ENCODE results near the gene COMMD3.

Gene COMMD3

DNA sequence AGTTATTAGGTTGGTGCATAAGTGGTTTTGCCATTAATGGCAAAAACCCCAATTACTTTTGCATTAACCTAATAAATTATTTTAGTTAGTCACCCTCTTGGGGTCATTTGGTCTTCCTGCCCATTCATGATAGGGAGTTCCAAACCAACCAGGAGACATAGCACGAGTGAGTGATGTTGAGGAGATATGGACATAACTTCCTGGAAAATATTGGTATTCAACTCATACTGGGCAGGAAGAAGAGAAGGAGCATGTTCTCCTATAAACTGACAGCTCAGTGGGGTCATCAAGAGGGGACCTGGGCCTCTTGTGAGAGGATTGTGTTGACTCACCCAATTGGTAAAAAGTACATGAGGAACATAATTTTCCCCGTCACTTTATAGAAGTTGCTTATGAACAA lies 52.8 kb downstream of the COMMD3 start:
- no peak for DNase-seq

DNA sequence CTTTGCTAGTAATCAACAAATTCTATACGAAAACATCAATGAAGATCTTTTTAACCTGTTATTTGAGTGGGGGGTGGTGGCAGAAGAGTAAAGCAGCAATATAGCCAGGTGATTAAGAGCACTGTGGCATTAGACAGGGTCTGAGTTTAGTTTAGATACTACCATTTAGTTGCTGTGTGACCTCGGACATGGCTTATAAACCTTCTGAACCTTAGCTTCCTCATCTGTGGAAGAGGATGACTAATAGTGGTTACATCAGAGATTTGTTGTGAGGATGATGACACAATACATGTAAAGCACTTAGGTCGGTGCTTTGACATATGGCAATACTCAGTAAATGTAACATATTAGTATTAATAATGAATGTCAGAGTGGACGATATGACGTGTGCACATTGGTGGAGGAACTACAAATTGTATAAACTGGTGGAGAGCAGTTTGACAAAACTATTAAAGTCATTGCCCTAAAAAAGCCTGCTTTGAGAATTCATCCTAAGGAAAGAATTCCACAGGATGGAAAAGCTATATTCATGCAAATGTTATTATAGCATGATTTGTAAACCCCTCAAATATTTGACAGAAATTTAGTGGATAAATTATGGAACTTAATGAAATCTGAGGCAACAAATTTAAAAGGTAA lies 53.4 kb downstream of the COMMD3 start:
- no peak for DNase-seq
